HL-60 (cell line): Measurements from ENCODE around the gene GJA3.

Experiments
- DNase-seq, 2 experiments: peaks; one replicate each; pipeline ENCODE4 v3.0.0-alpha.2; 2010 to 2020; ENCODE audit warnings: low read depth in 1 of 2, low spot score in 1 of 2
- H3K27ac ChIP-seq: fragments of 250-450 bp; sonication (Bioruptor Pico); replicated peaks from 2 replicates; pipeline ENCODE4 v1.5.1; 2020; ENCODE audit warnings: mild to moderate bottlenecking, moderate library complexity
- H3K27me3 ChIP-seq: fragments of 250-450 bp; sonication (Bioruptor Pico); 2 replicates; pipeline ENCODE4 v1.5.1; 2021; ENCODE audit warnings: mild to moderate bottlenecking, moderate library complexity; ENCODE audit not compliant: insufficient read depth, poor library complexity, severe bottlenecking
- H3K4me3 ChIP-seq: replicated peaks from 2 replicates; pipeline ENCODE4 v1.5.1; 2011; ENCODE audit warnings: mild to moderate bottlenecking, control low read depth, low read length; ENCODE audit not compliant: insufficient read depth
- CTCF ChIP-seq: IDR thresholded peaks from one replicate; pipeline ENCODE4 v1.5.1; 2011; ENCODE audit warnings: low read length, control low read depth, inconsistent platforms; ENCODE audit not compliant: insufficient read depth
- GABPA ChIP-seq: IDR thresholded peaks from 2 replicates; pipeline ENCODE4 v1.6.1; 2012; ENCODE audit warnings: low read depth
- POLR2AphosphoS5 ChIP-seq: IDR thresholded peaks from 2 replicates; pipeline ENCODE4 v1.6.1; 2012; ENCODE audit warnings: low read depth
- SPI1 ChIP-seq: IDR thresholded peaks from 2 replicates; pipeline ENCODE4 v1.6.1; 2012; ENCODE audit warnings: low read depth, mild to moderate bottlenecking, borderline replicate concordance
- TF ChIP-seq, protein P1 (sequence below): IDR thresholded peaks from 2 replicates; pipeline ENCODE4 v1.6.1; 2012; ENCODE audit warnings: low read depth; ENCODE audit not compliant: insufficient replicate concordance

GJA3 gene

GRCh38 chr13:20190076-20190475 lies 29.2 kb upstream of the GJA3 start:
- no peak overlapping the region for H3K27ac ChIP-seq
- no peak for DNase-seq
- TF ChIP-seq GABPA: no peak
- TF ChIP-seq SPI1: no peak
- no peak for TF ChIP-seq POLR2AphosphoS5
- TF ChIP-seq CTCF: no peak
- TF ChIP-seq, protein P1, sequence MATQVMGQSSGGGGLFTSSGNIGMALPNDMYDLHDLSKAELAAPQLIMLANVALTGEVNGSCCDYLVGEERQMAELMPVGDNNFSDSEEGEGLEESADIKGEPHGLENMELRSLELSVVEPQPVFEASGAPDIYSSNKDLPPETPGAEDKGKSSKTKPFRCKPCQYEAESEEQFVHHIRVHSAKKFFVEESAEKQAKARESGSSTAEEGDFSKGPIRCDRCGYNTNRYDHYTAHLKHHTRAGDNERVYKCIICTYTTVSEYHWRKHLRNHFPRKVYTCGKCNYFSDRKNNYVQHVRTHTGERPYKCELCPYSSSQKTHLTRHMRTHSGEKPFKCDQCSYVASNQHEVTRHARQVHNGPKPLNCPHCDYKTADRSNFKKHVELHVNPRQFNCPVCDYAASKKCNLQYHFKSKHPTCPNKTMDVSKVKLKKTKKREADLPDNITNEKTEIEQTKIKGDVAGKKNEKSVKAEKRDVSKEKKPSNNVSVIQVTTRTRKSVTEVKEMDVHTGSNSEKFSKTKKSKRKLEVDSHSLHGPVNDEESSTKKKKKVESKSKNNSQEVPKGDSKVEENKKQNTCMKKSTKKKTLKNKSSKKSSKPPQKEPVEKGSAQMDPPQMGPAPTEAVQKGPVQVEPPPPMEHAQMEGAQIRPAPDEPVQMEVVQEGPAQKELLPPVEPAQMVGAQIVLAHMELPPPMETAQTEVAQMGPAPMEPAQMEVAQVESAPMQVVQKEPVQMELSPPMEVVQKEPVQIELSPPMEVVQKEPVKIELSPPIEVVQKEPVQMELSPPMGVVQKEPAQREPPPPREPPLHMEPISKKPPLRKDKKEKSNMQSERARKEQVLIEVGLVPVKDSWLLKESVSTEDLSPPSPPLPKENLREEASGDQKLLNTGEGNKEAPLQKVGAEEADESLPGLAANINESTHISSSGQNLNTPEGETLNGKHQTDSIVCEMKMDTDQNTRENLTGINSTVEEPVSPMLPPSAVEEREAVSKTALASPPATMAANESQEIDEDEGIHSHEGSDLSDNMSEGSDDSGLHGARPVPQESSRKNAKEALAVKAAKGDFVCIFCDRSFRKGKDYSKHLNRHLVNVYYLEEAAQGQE: no peak
- no peak overlapping the region for H3K4me3 ChIP-seq
- H3K27me3 ChIP-seq: peaks cover 15% of the 10 kb centered on the region

DNA sequence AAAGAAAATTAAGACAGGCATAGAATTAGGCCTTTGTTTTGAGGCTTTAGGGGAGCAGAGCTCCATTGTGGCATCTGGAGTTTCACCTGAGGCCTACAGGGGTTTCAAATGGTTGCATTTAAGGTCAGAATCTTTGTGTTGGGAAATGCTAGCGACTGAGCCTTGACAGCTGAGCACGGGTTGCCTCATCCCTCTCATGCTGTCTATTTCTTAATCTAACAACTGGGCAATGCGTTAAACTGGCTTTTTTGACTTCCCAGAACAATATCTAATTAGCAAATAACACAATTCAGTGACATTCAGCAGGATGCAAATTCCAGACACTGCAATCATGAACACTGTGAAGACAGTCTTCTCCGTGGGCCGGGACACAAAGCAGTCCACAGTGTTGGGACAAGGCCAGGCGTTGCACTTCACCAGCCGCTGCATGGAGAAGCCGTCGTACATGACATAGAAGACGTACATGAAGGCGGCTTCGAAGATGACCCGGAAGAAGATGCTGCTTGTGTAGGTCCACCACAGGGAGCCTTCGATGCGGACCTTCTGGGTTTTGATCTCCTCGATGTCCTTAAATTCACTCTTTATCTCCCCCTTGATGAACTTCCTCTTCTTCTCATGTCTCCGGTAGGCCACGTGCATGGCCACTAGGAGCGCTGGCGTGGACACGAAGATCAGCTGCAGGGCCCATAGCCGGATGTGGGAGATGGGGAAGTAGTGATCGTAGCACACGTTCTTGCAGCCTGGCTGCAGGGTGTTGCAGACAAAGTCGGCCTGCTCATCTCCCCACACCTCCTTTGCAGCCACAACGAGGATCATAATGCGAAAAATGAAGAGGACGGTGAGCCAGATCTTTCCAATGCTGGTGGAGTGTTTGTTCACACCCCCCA lies 28.1 kb upstream of the GJA3 start:
- Histone ChIP-seq H3K27me3 (peaks cover 4% of the 10 kb centered on the region), H3K27ac (peak overlapping the region; percentile 59), H3K4me3 (no peak overlapping the region)
- TF ChIP-seq CTCF (peak; percentile 64), POLR2AphosphoS5 (peak; percentile 50), SPI1 (peak; percentile 47; the same call in 1 of the 2 replicates), GABPA (peak; percentile 92)
- TF ChIP-seq, protein P1: no peak
- DNase-seq: peak; percentile 89 to 95

DNA sequence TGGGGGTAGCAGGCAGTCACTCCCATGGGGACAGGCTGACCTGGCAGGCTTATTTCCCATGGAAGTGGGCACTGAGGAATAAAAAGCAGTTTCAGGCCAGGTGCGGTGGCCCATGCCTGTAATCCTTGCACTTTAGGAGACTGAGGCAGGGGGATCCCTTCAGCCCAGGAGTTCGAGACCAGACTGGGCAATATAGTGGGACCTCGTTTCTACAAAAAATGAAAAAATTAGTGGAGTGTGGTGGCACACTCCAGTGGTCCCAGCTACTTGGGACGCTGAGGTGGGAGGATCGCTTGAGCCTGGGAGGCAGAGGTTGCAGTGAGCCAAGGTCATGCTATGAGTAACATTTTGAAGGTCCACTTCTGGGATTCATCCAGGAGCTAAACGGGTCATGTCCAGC lies 25.9 kb upstream of the GJA3 start:
- no peak for DNase-seq
- Histone ChIP-seq H3K27me3 (no peaks in the 10 kb centered on the region), H3K4me3 (no peak overlapping the region), H3K27ac (no peak overlapping the region)
- no peak for TF ChIP-seq CTCF
- TF ChIP-seq, protein P1: no peak
- TF ChIP-seq SPI1: no peak
- TF ChIP-seq POLR2AphosphoS5: no peak
- TF ChIP-seq GABPA: no peak
